SK-N-SH (cell line): ENCODE data around the gene HAND2. TPM values are rescaled to one million over a fixed set of nuclear protein-coding genes. Genes with fewer than 3 reads are reported as not detected.

Experiments used
- CTCF ChIA-PET: fragments of 300-600, 350-600 bp; formaldehyde crosslinking; extraction: SDS; loops from one replicate; lab custom pipeline; 2021; lab: Yijun Ruan, JAX
- POLR2A ChIA-PET: fragments of 350-600 bp; sonication (Branson Sonifier 250); formaldehyde crosslinking; extraction: SDS; loops from one replicate; lab custom pipeline; 2020; ENCODE audit warnings: antibody characterized with exemption, inconsistent platforms; lab: Yijun Ruan, JAX
- DNase-seq: peaks from one replicate; pipeline ENCODE4 v3.0.0; 2012
- H2AFZ ChIP-seq: fragments of 200-600 bp; sonication (generic); 2 replicates; pipeline ENCODE4 v1.8.1; 2016; ENCODE audit warnings: antibody characterized with exemption, mild to moderate bottlenecking, low read depth
- H3F3A ChIP-seq: fragments of 200-600 bp; sonication (generic); replicated peaks from 2 replicates; pipeline ENCODE3; 2016; ENCODE audit warnings: antibody characterized with exemption, mild to moderate bottlenecking; ENCODE audit not compliant: insufficient read depth
- H3K27ac ChIP-seq, 2 experiments: fragments of 200-500 bp in 1 of 2; fragments of 200-600 bp in 1 of 2; sonication (Bioruptor generic) in 1 of 2; sonication (generic), shearing (Covaris generic) in 1 of 2; 2 replicates each; pipeline versions ENCODE4 v1.5.1 to v1.6.1; 2014 to 2016; ENCODE audit warnings: low read depth in 2 of 2, inconsistent platforms in 1 of 2, low read length in 1 of 2, mild to moderate bottlenecking in 1 of 2, mixed read lengths in 1 of 2
- H3K27me3 ChIP-seq: fragments of 200-600 bp; sonication (generic), shearing (Covaris generic); 2 replicates; pipeline ENCODE4 v1.6.1; 2016; ENCODE audit warnings: mixed run types; ENCODE audit not compliant: insufficient read depth
- H3K36me3 ChIP-seq, 2 experiments: fragments of 200-500 bp in 1 of 2; fragments of 200-600 bp in 1 of 2; sonication (Bioruptor generic) in 1 of 2; sonication (generic) in 1 of 2; replicated peaks in 1 of 2; 2 replicates each; pipeline versions ENCODE3 to v1.5.1; 2014 to 2016; ENCODE audit warnings: low read length in 1 of 2, mild to moderate bottlenecking in 1 of 2; ENCODE audit not compliant: insufficient read depth in 2 of 2, control insufficient read depth in 1 of 2
- H3K4me1 ChIP-seq, 2 experiments: fragments of 200-500 bp in 1 of 2; fragments of 200-600 bp in 1 of 2; sonication (Bioruptor generic) in 1 of 2; sonication (generic), shearing (Covaris generic) in 1 of 2; 2 replicates each; pipeline versions ENCODE4 v1.5.1 to v1.6.1; 2014 to 2016; ENCODE audit warnings: low read depth in 1 of 2, low read length in 1 of 2, mixed run types in 1 of 2; ENCODE audit not compliant: insufficient read depth in 2 of 2, control insufficient read depth in 1 of 2
- H3K4me2 ChIP-seq: fragments of 200-600 bp; sonication (generic), shearing (Covaris generic); 2 replicates; pipeline ENCODE4 v1.6.1; 2017; ENCODE audit warnings: mixed run types
- H3K4me3 ChIP-seq, 2 experiments: fragments of 200-500 bp in 1 of 2; fragments of 200-600 bp in 1 of 2; sonication (Bioruptor generic) in 1 of 2; sonication (generic), shearing (Covaris generic) in 1 of 2; 2 replicates each; pipeline versions ENCODE4 v1.5.1 to v1.8.1; 2014 to 2016; ENCODE audit warnings: low read depth in 2 of 2, inconsistent platforms in 1 of 2, low read length in 1 of 2, mild to moderate bottlenecking in 1 of 2, mixed read lengths in 1 of 2, moderate library complexity in 1 of 2
- H3K79me2 ChIP-seq: fragments of 200-600 bp; sonication (generic); 2 replicates; pipeline ENCODE4 v1.8.1; 2017; ENCODE audit warnings: mild to moderate bottlenecking; ENCODE audit not compliant: insufficient read depth
- H3K9ac ChIP-seq: fragments of 200-600 bp; sonication (generic); 2 replicates; pipeline ENCODE4 v1.6.1; 2017; ENCODE audit warnings: mixed run types
- H3K9me2 ChIP-seq: fragments of 200-600 bp; sonication (generic); 2 replicates; pipeline ENCODE4 v1.6.1; 2017; ENCODE audit warnings: mixed run types
- H3K9me3 ChIP-seq: fragments of 200-600 bp; sonication (generic); 2 replicates; pipeline ENCODE4 v1.6.1; 2017; ENCODE audit warnings: mixed run types, mild to moderate bottlenecking, moderate library complexity
- H4K20me1 ChIP-seq: fragments of 200-600 bp; sonication (generic); 2 replicates; pipeline ENCODE4 v1.6.1; 2017; ENCODE audit warnings: mild to moderate bottlenecking, mixed run types; ENCODE audit not compliant: insufficient read depth
- CHD2 ChIP-seq: fragments of 150-350 bp; IDR thresholded peaks from 2 replicates; pipeline ENCODE4 v1.6.1; 2018; ENCODE audit warnings: low read length; ENCODE audit not compliant: partially characterized antibody
- FOSL2 ChIP-seq: IDR thresholded peaks from 2 replicates; pipeline ENCODE4 v1.4.0; 2012; ENCODE audit warnings: low read depth, mild to moderate bottlenecking, moderate library complexity, borderline replicate concordance
- FOXJ3 ChIP-seq: sonication (generic); formaldehyde crosslinking; IDR thresholded peaks from 2 replicates; pipeline ENCODE4 v1.5.1; 2020; ENCODE audit warnings: mild to moderate bottlenecking, missing genetic modification reagents
- GABPA ChIP-seq: IDR thresholded peaks from 2 replicates; pipeline ENCODE4 v1.4.0; 2012; ENCODE audit warnings: low read depth, mild to moderate bottlenecking
- GATA2 ChIP-seq: sonication (generic); formaldehyde crosslinking; IDR thresholded peaks from 2 replicates; pipeline ENCODE4 v1.5.0; 2020; ENCODE audit warnings: mild to moderate bottlenecking, missing genetic modification reagents
- IRF3 ChIP-seq: fragments of 150-350 bp; IDR thresholded peaks from 2 replicates; pipeline ENCODE4 v1.6.1; 2016; ENCODE audit warnings: mild to moderate bottlenecking, low read depth, low read length
- JUND ChIP-seq: IDR thresholded peaks from 2 replicates; pipeline ENCODE4 v1.4.0; 2012
- MEF2A ChIP-seq: IDR thresholded peaks from 2 replicates; pipeline ENCODE4 v1.4.0; 2012; ENCODE audit warnings: low read depth, borderline replicate concordance
- MXI1 ChIP-seq: IDR thresholded peaks from 2 replicates; pipeline ENCODE4 v1.6.1; 2012; ENCODE audit warnings: mild to moderate bottlenecking, low read depth, low read length, improper control_type of control experiment
- NFIC ChIP-seq: IDR thresholded peaks from 2 replicates; pipeline ENCODE4 v1.4.0; 2012; ENCODE audit warnings: borderline replicate concordance
- NRF1 ChIP-seq: IDR thresholded peaks from 2 replicates; pipeline ENCODE4 v1.6.1; 2012; ENCODE audit warnings: low read depth, mild to moderate bottlenecking, low read length
- POLR2AphosphoS5 ChIP-seq: IDR thresholded peaks from 2 replicates; pipeline ENCODE4 v1.6.1; 2012; ENCODE audit warnings: low read depth, low read length
- RFX5 ChIP-seq: IDR thresholded peaks from 2 replicates; pipeline ENCODE4 v1.6.1; 2012; ENCODE audit warnings: mild to moderate bottlenecking, improper control_type of control experiment, low read length
- RXRA ChIP-seq: IDR thresholded peaks from 2 replicates; pipeline ENCODE4 v1.4.0; 2012; ENCODE audit warnings: low read depth, mild to moderate bottlenecking, borderline replicate concordance
- SIN3A ChIP-seq: IDR thresholded peaks from 2 replicates; pipeline ENCODE4 v1.6.1; 2012; ENCODE audit warnings: low read depth, mild to moderate bottlenecking, low read length, moderate library complexity, borderline replicate concordance
- TEAD4 ChIP-seq: IDR thresholded peaks from 2 replicates; pipeline ENCODE4 v1.4.0; 2012; ENCODE audit warnings: mild to moderate bottlenecking, borderline replicate concordance; ENCODE audit not compliant: insufficient read depth
- YY1 ChIP-seq: IDR thresholded peaks from 2 replicates; pipeline ENCODE4 v1.4.0; 2012; ENCODE audit warnings: low read depth, mild to moderate bottlenecking
- WGBS: methylation state at CpG from one replicate; pipeline ENCODE4 v1.1.6; 2017; ENCODE audit warnings: low lambda C conversion rate; 5-methylcytosine and 5-hydroxymethylcytosine counted together
- polyA plus RNA-seq, 3 experiments: library from polyadenylated mRNA; depleted of rRNA; stranded (reverse); fragments of >200 nt; gene quantifications; 2 replicates each; pipeline ENCODE4 v1.2.3, GENCODE V29; 2012
- TF ChIP-seq, protein P1 (sequence below): IDR thresholded peaks from 2 replicates; pipeline ENCODE4 v1.4.0; 2012; ENCODE audit warnings: low read depth, borderline replicate concordance
- TF ChIP-seq, protein P2 (sequence below): fragments of 200-600 bp; sonication (generic); IDR thresholded peaks from 2 replicates; pipeline ENCODE4 v1.6.1; 2017; ENCODE audit warnings: antibody characterized with exemption, mild to moderate bottlenecking, moderate library complexity
- TF ChIP-seq, protein P3 (sequence below): IDR thresholded peaks from 2 replicates; pipeline ENCODE4 v1.6.1; 2012; ENCODE audit warnings: mild to moderate bottlenecking, low read depth, low read length, moderate library complexity

HAND2 gene
- polyA plus RNA-seq, 1 of the 3 experiments (the other 2 are of a cell fraction) = 106 TPM

DNA sequence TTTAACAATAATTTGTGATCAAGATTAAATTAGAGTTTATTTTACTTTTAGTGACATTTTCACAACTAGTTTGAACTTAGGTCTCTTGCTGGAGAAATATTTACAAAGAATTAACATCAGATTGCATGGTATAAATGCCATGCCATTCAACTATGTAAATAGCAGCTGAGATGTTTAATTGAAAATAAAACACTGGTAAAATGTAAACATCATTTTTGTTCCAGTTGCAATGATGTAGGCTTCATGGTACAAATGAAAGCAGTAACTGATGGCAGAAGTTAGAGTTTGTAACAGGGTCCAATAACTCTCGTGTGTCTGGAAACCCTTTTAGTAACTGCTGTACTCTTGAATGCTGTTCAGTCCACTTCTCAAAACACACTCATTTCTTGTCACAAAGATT is 43.7 kb upstream of the HAND2 start:
- H3K4me3 ChIP-seq = no peak overlapping the region
- peaks cover 0 to 6% of the 10 kb centered on the region in 2 experiments; a peak in 2 of 4 replicates for H3K4me1 ChIP-seq
- ChIA-PET POLR2A (no interaction called here), CTCF (interaction anchor here (1.4 to 1.9 kb wide), 2 partner anchors 11 to 416 kb away, joined by 4 to 7 read pairs; no protein-coding TSS in a partner anchor)
- no peaks in the 10 kb centered on the region for H4K20me1 ChIP-seq
- WGBS = 83% methylated on average over 1 of the region's 1 CpG
- DNase-seq = no peak
- H3K9me2 ChIP-seq = no peaks in the 10 kb centered on the region
- H3K27me3 ChIP-seq = no peaks in the 10 kb centered on the region
- no peaks in the 10 kb centered on the region for H3F3A ChIP-seq
- no peak for TF ChIP-seq POLR2AphosphoS5
- no peak for TF ChIP-seq TEAD4
- no peak for TF ChIP-seq FOXJ3 (CRISPR knock-in tag)
- no peak for TF ChIP-seq CHD2
- no peak for TF ChIP-seq GABPA
- no peak for TF ChIP-seq SIN3A
- TF ChIP-seq IRF3 = no peak
- TF ChIP-seq, protein P1, sequence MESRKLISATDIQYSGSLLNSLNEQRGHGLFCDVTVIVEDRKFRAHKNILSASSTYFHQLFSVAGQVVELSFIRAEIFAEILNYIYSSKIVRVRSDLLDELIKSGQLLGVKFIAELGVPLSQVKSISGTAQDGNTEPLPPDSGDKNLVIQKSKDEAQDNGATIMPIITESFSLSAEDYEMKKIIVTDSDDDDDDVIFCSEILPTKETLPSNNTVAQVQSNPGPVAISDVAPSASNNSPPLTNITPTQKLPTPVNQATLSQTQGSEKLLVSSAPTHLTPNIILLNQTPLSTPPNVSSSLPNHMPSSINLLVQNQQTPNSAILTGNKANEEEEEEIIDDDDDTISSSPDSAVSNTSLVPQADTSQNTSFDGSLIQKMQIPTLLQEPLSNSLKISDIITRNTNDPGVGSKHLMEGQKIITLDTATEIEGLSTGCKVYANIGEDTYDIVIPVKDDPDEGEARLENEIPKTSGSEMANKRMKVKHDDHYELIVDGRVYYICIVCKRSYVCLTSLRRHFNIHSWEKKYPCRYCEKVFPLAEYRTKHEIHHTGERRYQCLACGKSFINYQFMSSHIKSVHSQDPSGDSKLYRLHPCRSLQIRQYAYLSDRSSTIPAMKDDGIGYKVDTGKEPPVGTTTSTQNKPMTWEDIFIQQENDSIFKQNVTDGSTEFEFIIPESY = no peak
- no peak for TF ChIP-seq MXI1
- no peak for TF ChIP-seq YY1
- TF ChIP-seq GATA2 (CRISPR knock-in tag) = no peak
- no peak for TF ChIP-seq NRF1
- no peak for TF ChIP-seq RXRA
- no peak for TF ChIP-seq FOSL2
- no peak for TF ChIP-seq MEF2A
- no peak for TF ChIP-seq JUND
- no peak for TF ChIP-seq RFX5
- TF ChIP-seq, protein P2, sequence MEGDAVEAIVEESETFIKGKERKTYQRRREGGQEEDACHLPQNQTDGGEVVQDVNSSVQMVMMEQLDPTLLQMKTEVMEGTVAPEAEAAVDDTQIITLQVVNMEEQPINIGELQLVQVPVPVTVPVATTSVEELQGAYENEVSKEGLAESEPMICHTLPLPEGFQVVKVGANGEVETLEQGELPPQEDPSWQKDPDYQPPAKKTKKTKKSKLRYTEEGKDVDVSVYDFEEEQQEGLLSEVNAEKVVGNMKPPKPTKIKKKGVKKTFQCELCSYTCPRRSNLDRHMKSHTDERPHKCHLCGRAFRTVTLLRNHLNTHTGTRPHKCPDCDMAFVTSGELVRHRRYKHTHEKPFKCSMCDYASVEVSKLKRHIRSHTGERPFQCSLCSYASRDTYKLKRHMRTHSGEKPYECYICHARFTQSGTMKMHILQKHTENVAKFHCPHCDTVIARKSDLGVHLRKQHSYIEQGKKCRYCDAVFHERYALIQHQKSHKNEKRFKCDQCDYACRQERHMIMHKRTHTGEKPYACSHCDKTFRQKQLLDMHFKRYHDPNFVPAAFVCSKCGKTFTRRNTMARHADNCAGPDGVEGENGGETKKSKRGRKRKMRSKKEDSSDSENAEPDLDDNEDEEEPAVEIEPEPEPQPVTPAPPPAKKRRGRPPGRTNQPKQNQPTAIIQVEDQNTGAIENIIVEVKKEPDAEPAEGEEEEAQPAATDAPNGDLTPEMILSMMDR = no peak
- TF ChIP-seq, protein P3, sequence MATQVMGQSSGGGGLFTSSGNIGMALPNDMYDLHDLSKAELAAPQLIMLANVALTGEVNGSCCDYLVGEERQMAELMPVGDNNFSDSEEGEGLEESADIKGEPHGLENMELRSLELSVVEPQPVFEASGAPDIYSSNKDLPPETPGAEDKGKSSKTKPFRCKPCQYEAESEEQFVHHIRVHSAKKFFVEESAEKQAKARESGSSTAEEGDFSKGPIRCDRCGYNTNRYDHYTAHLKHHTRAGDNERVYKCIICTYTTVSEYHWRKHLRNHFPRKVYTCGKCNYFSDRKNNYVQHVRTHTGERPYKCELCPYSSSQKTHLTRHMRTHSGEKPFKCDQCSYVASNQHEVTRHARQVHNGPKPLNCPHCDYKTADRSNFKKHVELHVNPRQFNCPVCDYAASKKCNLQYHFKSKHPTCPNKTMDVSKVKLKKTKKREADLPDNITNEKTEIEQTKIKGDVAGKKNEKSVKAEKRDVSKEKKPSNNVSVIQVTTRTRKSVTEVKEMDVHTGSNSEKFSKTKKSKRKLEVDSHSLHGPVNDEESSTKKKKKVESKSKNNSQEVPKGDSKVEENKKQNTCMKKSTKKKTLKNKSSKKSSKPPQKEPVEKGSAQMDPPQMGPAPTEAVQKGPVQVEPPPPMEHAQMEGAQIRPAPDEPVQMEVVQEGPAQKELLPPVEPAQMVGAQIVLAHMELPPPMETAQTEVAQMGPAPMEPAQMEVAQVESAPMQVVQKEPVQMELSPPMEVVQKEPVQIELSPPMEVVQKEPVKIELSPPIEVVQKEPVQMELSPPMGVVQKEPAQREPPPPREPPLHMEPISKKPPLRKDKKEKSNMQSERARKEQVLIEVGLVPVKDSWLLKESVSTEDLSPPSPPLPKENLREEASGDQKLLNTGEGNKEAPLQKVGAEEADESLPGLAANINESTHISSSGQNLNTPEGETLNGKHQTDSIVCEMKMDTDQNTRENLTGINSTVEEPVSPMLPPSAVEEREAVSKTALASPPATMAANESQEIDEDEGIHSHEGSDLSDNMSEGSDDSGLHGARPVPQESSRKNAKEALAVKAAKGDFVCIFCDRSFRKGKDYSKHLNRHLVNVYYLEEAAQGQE = no peak
- no peak for TF ChIP-seq NFIC
- no peaks in the 10 kb centered on the region for H3K36me3 ChIP-seq
- H3K79me2 ChIP-seq = no peaks in the 10 kb centered on the region
- no peaks in the 10 kb centered on the region for H3K9me3 ChIP-seq
- H3K4me2 ChIP-seq = no peak overlapping the region
- no peak overlapping the region for H2AFZ ChIP-seq
- H3K9ac ChIP-seq = no peak overlapping the region
- no peak overlapping the region for H3K27ac ChIP-seq
